IMR-90 (cell line): Measurements from ENCODE around the gene TADA2A. TPM values are rescaled to one million over a fixed set of nuclear protein-coding genes. Genes with fewer than 3 reads are reported as not detected.

ENCODE experiments used
- ATAC-seq: fragments of 200-7000 bp; cut with Tn5 transposase; 2 replicates; pipeline ENCODE4 v1.9.1; 2020; ENCODE audit warnings: low read depth, mild to moderate bottlenecking, moderate library complexity
- BruUV-seq: library from RNA; stranded (reverse); fragments of 400-500 nt; replicated peaks from 2 replicates; lab custom pipeline; 2021; lab: Mats Ljungman, UMichigan
- CTCF ChIA-PET: fragments of 300-600 bp; formaldehyde crosslinking; extraction: SDS; loops from one replicate; lab custom pipeline; 2021; ENCODE audit warnings: antibody characterized with exemption; lab: Yijun Ruan, JAX
- POLR2A ChIA-PET: fragments of 300-600 bp; sonication (Branson Sonifier 250); formaldehyde crosslinking; loops from one replicate; lab custom pipeline; 2022; ENCODE audit warnings: antibody characterized with exemption; ENCODE audit not compliant: unreplicated experiment; lab: Charles Lee
- DNase-seq: peaks from one replicate; pipeline ENCODE4 v3.0.0; 2013
- H2AFZ ChIP-seq: replicated peaks from 2 replicates; pipeline ENCODE3; 2013; ENCODE audit warnings: low read length, mild to moderate bottlenecking; ENCODE audit not compliant: poor library complexity
- H2AK5ac ChIP-seq: 2 replicates; pipeline ENCODE4 v1.6.1; 2013; ENCODE audit warnings: low read depth, low read length, inconsistent platforms
- H2AK9ac ChIP-seq: replicated peaks from 2 replicates; pipeline ENCODE3; 2013; ENCODE audit warnings: mild to moderate bottlenecking, low read depth, low read length, moderate library complexity; ENCODE audit not compliant: poor library complexity
- H2BK120ac ChIP-seq: 2 replicates; pipeline ENCODE4 v1.6.1; 2013; ENCODE audit warnings: low read depth, low read length, inconsistent platforms
- H2BK15ac ChIP-seq: 3 replicates; pipeline ENCODE4 v1.6.1; 2013; ENCODE audit warnings: low read depth, low read length, inconsistent platforms
- H2BK20ac ChIP-seq: 2 replicates; pipeline ENCODE4 v1.6.1; 2013; ENCODE audit warnings: low read depth, mild to moderate bottlenecking, inconsistent platforms, low read length, moderate library complexity
- H2BK5ac ChIP-seq: 2 replicates; pipeline ENCODE4 v1.6.1; 2013; ENCODE audit warnings: mild to moderate bottlenecking, low read depth, low read length, inconsistent platforms; ENCODE audit not compliant: poor library complexity, severe bottlenecking
- H3K14ac ChIP-seq: replicated peaks from 2 replicates; pipeline ENCODE4 v1.6.1; 2013; ENCODE audit warnings: low read depth, low read length, inconsistent platforms
- H3K18ac ChIP-seq: 2 replicates; pipeline ENCODE4 v1.6.1; 2013; ENCODE audit warnings: low read depth, low read length, control low read depth
- H3K23ac ChIP-seq: 2 replicates; pipeline ENCODE4 v1.6.1; 2013; ENCODE audit warnings: low read depth, low read length, inconsistent platforms
- H3K27ac ChIP-seq: 2 replicates; pipeline ENCODE4 v1.5.1; 2013; ENCODE audit warnings: mild to moderate bottlenecking, control low read depth, low read length; ENCODE audit not compliant: insufficient read depth
- H3K27me3 ChIP-seq: 2 replicates; pipeline ENCODE4 v1.6.1; 2013; ENCODE audit warnings: low read length; ENCODE audit not compliant: control insufficient read depth, insufficient read depth
- H3K36me3 ChIP-seq: 2 replicates; pipeline ENCODE4 v1.6.1; 2013; ENCODE audit warnings: low read length, mixed read lengths; ENCODE audit not compliant: control insufficient read depth, insufficient read depth
- H3K4ac ChIP-seq: 2 replicates; pipeline ENCODE4 v1.6.1; 2013; ENCODE audit warnings: low read depth, low read length, inconsistent platforms
- H3K4me1 ChIP-seq: 2 replicates; pipeline ENCODE4 v1.6.1; 2013; ENCODE audit warnings: low read length, mixed read lengths; ENCODE audit not compliant: control insufficient read depth, insufficient read depth
- H3K4me2 ChIP-seq: 2 replicates; pipeline ENCODE4 v1.6.1; 2013; ENCODE audit warnings: low read depth, mild to moderate bottlenecking, control low read depth, low read length, moderate library complexity
- H3K4me3 ChIP-seq: 2 replicates; pipeline ENCODE4 v1.5.1; 2013; ENCODE audit warnings: low read depth, mild to moderate bottlenecking, control low read depth, low read length, moderate library complexity; ENCODE audit not compliant: insufficient read depth
- H3K56ac ChIP-seq: 2 replicates; pipeline ENCODE4 v1.6.1; 2013; ENCODE audit warnings: low read length, inconsistent platforms; ENCODE audit not compliant: insufficient read depth; ENCODE audit errors: extremely low read depth
- H3K79me1 ChIP-seq, 2 experiments: 2 replicates each; pipeline ENCODE4 v1.6.1; 2013; ENCODE audit warnings: low read length in 2 of 2, inconsistent platforms in 1 of 2, low read depth in 1 of 2
- H3K9ac ChIP-seq: 2 replicates; pipeline ENCODE4 v1.6.1; 2013; ENCODE audit warnings: low read depth, low read length, control low read depth
- H3K9me1 ChIP-seq: 2 replicates; pipeline ENCODE4 v1.6.1; 2013; ENCODE audit warnings: low read length, inconsistent platforms; ENCODE audit not compliant: insufficient read depth
- H3K9me3 ChIP-seq: 2 replicates; pipeline ENCODE4 v1.6.1; 2013; ENCODE audit warnings: low read length; ENCODE audit not compliant: control insufficient read depth, insufficient read depth
- H4K20me1 ChIP-seq: 2 replicates; pipeline ENCODE4 v1.6.1; 2013; ENCODE audit warnings: low read length, inconsistent platforms; ENCODE audit not compliant: insufficient read depth
- H4K5ac ChIP-seq: 2 replicates; pipeline ENCODE4 v1.6.1; 2013; ENCODE audit warnings: mild to moderate bottlenecking, low read depth, low read length, control low read depth
- H4K8ac ChIP-seq, 2 experiments: 2 replicates each; pipeline ENCODE4 v1.6.1; 2013; ENCODE audit warnings: low read depth in 2 of 2, low read length in 2 of 2, control low read depth in 1 of 2, inconsistent platforms in 1 of 2
- H4K91ac ChIP-seq: 2 replicates; pipeline ENCODE4 v1.6.1; 2013; ENCODE audit warnings: low read depth, low read length, inconsistent platforms; ENCODE audit not compliant: insufficient read depth
- MAZ ChIP-seq: IDR thresholded peaks from 2 replicates; pipeline ENCODE4 v1.6.1; 2012; ENCODE audit warnings: low read depth, mild to moderate bottlenecking, low read length, improper control_type of control experiment, moderate library complexity, borderline replicate concordance
- SMC3 ChIP-seq: fragments of 150-350 bp; IDR thresholded peaks from 2 replicates; pipeline ENCODE4 v1.6.1; 2016; ENCODE audit warnings: low read depth, mild to moderate bottlenecking, antibody characterized with exemption, low read length, moderate library complexity
- WGBS, 2 experiments: methylation state at CpG; one replicate each; pipeline versions ENCODE4 v1.1.5 to v1.1.7; 2013; ENCODE audit warnings: missing lambda C conversion rate in 2 of 2; ENCODE audit not compliant: insufficient read length in 1 of 2; ENCODE audit errors: extremely low coverage in 2 of 2; 5-methylcytosine and 5-hydroxymethylcytosine counted together
- dilution Hi-C: fragments of 300-500 bp; cut with HindIII; formaldehyde crosslinking; loops from one replicate; pipeline ENCODE4 v1.14.3; 2018; ENCODE audit warnings: low sequenced_read_pairs; ENCODE audit not compliant: unreplicated experiment
- in situ Hi-C: fragments of 300-500 bp; cut with MboI; formaldehyde crosslinking; loops from 3 replicates; pipeline ENCODE4 v1.14.3; 2019; ENCODE audit warnings: low sequenced_read_pairs, inconsistent platforms, mixed read lengths
- intact Hi-C: fragments of 100-400 bp; cut with micrococcal nuclease; formaldehyde crosslinking; loops from 2 replicates; pipeline ENCODE4 v1.10.0; 2022
- polyA plus RNA-seq, 3 experiments: library from polyadenylated mRNA; depleted of rRNA; stranded (reverse); fragments of >200 nt; gene quantifications; 2 replicates each; pipeline ENCODE4 v1.2.3, GENCODE V29; 2012; ENCODE audit warnings: low replicate concordance in 1 of 3
- total RNA-seq: library from RNA; depleted of rRNA; stranded (reverse); fragments of >200 nt; gene quantifications from 2 replicates; pipeline ENCODE4 v1.2.3, GENCODE V29; 2012
- TF ChIP-seq, protein P1 (sequence below): fragments of 150-350 bp; IDR thresholded peaks from 2 replicates; pipeline ENCODE4 v1.6.1; 2016; ENCODE audit warnings: low read depth, mild to moderate bottlenecking, low read length, moderate library complexity, borderline replicate concordance

Gene TADA2A
- total and polyA plus RNA-seq, 2 of the 4 experiments (the other 2 are of a cell fraction): 13.1 to 19.7 TPM

DNA sequence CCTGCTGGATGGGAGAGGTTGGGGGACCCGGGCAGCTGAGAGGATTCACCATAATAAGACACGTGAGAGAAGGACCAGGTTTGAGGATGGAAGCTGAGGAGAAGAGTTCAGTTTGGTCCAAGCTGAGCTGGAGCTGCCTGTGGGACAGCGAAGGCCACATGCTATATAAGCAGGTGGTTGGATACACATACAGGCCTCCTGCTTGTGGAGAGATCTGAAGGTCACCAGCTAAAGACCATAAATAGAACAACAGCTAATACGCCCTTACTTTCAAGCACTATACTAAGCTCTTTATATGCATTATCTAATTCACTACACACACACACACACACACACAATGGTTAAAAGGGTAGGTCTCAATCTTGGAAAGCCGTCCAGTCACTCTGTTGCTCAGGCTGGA is 115.1 kb downstream of the TADA2A start:
- H2BK5ac ChIP-seq: no peak overlapping the region
- POLR2A ChIA-PET: no interaction called here

More for the DNA sequence above, 115.1 kb downstream of the TADA2A start:
- Histone ChIP-seq H2AK5ac (no peak overlapping the region), H3K56ac (no peak overlapping the region), H3K4ac (no peak overlapping the region), H2BK20ac (no peak overlapping the region), H3K4me2 (no peak overlapping the region), H3K9me1 (peaks cover 29% of the 10 kb centered on the region), H4K8ac (no peak overlapping the region), H2AFZ (no peak overlapping the region), H2AK9ac (peak overlapping the region; percentile 19), H3K9ac (no peak overlapping the region), H3K4me1 (peaks cover 14% of the 10 kb centered on the region), H3K4me3 (no peak overlapping the region), H3K9me3 (no peaks in the 10 kb centered on the region), H3K23ac (no peak overlapping the region), H4K91ac (no peak overlapping the region), H3K36me3 (peaks cover 29% of the 10 kb centered on the region), H3K27ac (no peak overlapping the region), H3K14ac (no peak overlapping the region), H3K79me1 (peaks cover 0 to 54% of the 10 kb centered on the region in 2 experiments), H2BK120ac (no peak overlapping the region), H3K18ac (no peak overlapping the region), H4K20me1 (peaks cover 13% of the 10 kb centered on the region; the same call in 1 of the 2 replicates), H4K5ac (no peak overlapping the region), H2BK15ac (no peak overlapping the region), H3K27me3 (no peaks in the 10 kb centered on the region)
- CTCF ChIA-PET: no interaction called here
- DNase-seq (no peak), ATAC-seq (no peak)
- TF ChIP-seq SMC3 (no peak), MAZ (no peak)
- TF ChIP-seq, protein P1, sequence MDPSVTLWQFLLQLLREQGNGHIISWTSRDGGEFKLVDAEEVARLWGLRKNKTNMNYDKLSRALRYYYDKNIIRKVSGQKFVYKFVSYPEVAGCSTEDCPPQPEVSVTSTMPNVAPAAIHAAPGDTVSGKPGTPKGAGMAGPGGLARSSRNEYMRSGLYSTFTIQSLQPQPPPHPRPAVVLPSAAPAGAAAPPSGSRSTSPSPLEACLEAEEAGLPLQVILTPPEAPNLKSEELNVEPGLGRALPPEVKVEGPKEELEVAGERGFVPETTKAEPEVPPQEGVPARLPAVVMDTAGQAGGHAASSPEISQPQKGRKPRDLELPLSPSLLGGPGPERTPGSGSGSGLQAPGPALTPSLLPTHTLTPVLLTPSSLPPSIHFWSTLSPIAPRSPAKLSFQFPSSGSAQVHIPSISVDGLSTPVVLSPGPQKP: no peak
- dilution Hi-C loops: no loop called here
- no CpG with 5 or more reads among the region's 5 CpGs for WGBS, 2 experiments
- no TSS peak for BruUV-seq
- in situ Hi-C loops: no loop called here
- intact Hi-C loops: no loop called here
